ENCODE data around the gene JAK1.

- TF ChIP-seq, protein P1, sequence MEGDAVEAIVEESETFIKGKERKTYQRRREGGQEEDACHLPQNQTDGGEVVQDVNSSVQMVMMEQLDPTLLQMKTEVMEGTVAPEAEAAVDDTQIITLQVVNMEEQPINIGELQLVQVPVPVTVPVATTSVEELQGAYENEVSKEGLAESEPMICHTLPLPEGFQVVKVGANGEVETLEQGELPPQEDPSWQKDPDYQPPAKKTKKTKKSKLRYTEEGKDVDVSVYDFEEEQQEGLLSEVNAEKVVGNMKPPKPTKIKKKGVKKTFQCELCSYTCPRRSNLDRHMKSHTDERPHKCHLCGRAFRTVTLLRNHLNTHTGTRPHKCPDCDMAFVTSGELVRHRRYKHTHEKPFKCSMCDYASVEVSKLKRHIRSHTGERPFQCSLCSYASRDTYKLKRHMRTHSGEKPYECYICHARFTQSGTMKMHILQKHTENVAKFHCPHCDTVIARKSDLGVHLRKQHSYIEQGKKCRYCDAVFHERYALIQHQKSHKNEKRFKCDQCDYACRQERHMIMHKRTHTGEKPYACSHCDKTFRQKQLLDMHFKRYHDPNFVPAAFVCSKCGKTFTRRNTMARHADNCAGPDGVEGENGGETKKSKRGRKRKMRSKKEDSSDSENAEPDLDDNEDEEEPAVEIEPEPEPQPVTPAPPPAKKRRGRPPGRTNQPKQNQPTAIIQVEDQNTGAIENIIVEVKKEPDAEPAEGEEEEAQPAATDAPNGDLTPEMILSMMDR (IDR thresholded peaks at IDR 0.05 in 4 of 5, conservative IDR thresholded peaks at IDR 0.05 in 1 of 5), result no peak
- TF ChIP-seq POLR2A (IDR thresholded peaks at IDR 0.05), result no peak
These were observed 787 bp downstream of the JAK1 start for GRCh38 chr1:64965366-64966157.

Data from gastrocnemius medialis (tissue), 4 donors.